GM12878 (cell line): ENCODE results near the gene GPR107. TPM values are rescaled to one million over a fixed set of nuclear protein-coding genes. Genes with fewer than 3 reads are reported as not detected.

Source experiments
- ATAC-seq: fragments of 200-7000 bp; cut with Tn5 transposase; 3 replicates; pipeline ENCODE4 v1.9.1; 2020; ENCODE audit warnings: mild to moderate bottlenecking, moderate library complexity
- BruUV-seq: library from RNA; stranded (reverse); fragments of 400-500 nt; replicated peaks from 2 replicates; lab custom pipeline; 2021; lab: Mats Ljungman, UMichigan
- CTCF ChIA-PET: fragments of 300-600 bp; sonication (Branson Sonifier 250); formaldehyde crosslinking; extraction: SDS; loops from one replicate; lab custom pipeline; 2021; ENCODE audit warnings: inconsistent platforms; lab: Yijun Ruan, JAX
- POLR2A ChIA-PET: fragments of 350-600 bp; formaldehyde crosslinking; extraction: SDS; loops from one replicate; lab custom pipeline; 2021; ENCODE audit warnings: inconsistent platforms; lab: Charles Lee
- RAD21 ChIA-PET: fragments of 300-600 bp; sonication (Branson Sonifier 250); formaldehyde crosslinking; loops from one replicate; lab custom pipeline; 2023; ENCODE audit warnings: antibody characterized with exemption; ENCODE audit not compliant: unreplicated experiment; lab: Charles Lee
- SMC1A ChIA-PET: fragments of 300-600 bp; sonication (Branson Sonifier 250); formaldehyde crosslinking; loops from one replicate; lab custom pipeline; 2023; ENCODE audit not compliant: unreplicated experiment, uncharacterized antibody; lab: Charles Lee
- DNase-seq: peaks from one replicate; pipeline ENCODE4 v3.0.0-alpha.2; 2011; ENCODE audit warnings: low read depth, low spot score
- FAIRE-seq: peaks from 3 replicates; lab custom pipeline; 2011; peaks lifted over from hg19 to GRCh38; lab: Jason Lieb, UNC
- H2AFZ ChIP-seq: 2 replicates; pipeline ENCODE4 v1.6.0; 2011; ENCODE audit warnings: low read depth, low read length, control low read depth; ENCODE audit not compliant: control insufficient read depth
- H3K27ac ChIP-seq: 2 replicates; pipeline ENCODE4 v1.5.1; 2011; ENCODE audit warnings: control low read depth; ENCODE audit not compliant: control insufficient read depth, insufficient read depth
- H3K27me3 ChIP-seq, 2 experiments: replicated peaks in 1 of 2; 2 replicates each; pipeline versions ENCODE4 v1.6.0 to v1.6.1; 2011; ENCODE audit warnings: low read length in 1 of 2; ENCODE audit not compliant: control insufficient read depth in 2 of 2, insufficient read depth in 2 of 2
- H3K36me3 ChIP-seq, 2 experiments: 2 replicates each; pipeline ENCODE4 v1.5.1; 2011; ENCODE audit warnings: low read length in 1 of 2; ENCODE audit not compliant: control insufficient read depth in 2 of 2, insufficient read depth in 2 of 2
- H3K4me1 ChIP-seq: 2 replicates; pipeline ENCODE4 v1.6.1; 2011; ENCODE audit warnings: mild to moderate bottlenecking, low read length, moderate library complexity, mixed read lengths; ENCODE audit not compliant: control insufficient read depth, insufficient read depth
- H3K4me2 ChIP-seq: 2 replicates; pipeline ENCODE4 v1.6.0; 2011; ENCODE audit warnings: control low read depth; ENCODE audit not compliant: control insufficient read depth, insufficient read depth
- H3K4me3 ChIP-seq: fragments of 200-600 bp; sonication (generic); 2 replicates; pipeline ENCODE4 v1.5.1; 2016
- H3K79me2 ChIP-seq: 2 replicates; pipeline ENCODE4 v1.6.0; 2011; ENCODE audit warnings: low read length; ENCODE audit not compliant: control insufficient read depth, insufficient read depth
- H3K9ac ChIP-seq: 2 replicates; pipeline ENCODE4 v1.8.0; 2011; ENCODE audit warnings: low read length, control low read depth, mixed read lengths; ENCODE audit not compliant: control insufficient read depth, insufficient read depth
- H3K9me3 ChIP-seq: replicated peaks from 3 replicates; pipeline ENCODE4 v1.5.1; 2011; ENCODE audit warnings: mild to moderate bottlenecking, low read length; ENCODE audit not compliant: control insufficient read depth, insufficient read depth
- H4K20me1 ChIP-seq: 2 replicates; pipeline ENCODE4 v1.6.0; 2011; ENCODE audit not compliant: control insufficient read depth, insufficient read depth
- BMI1 ChIP-seq: fragments of 450-650 bp; IDR thresholded peaks from 2 replicates; pipeline ENCODE4 v1.6.1; 2016; ENCODE audit warnings: mild to moderate bottlenecking, moderate library complexity, borderline replicate concordance
- CBX3 ChIP-seq: fragments of 200-600 bp; sonication (generic); IDR thresholded peaks from 2 replicates; pipeline ENCODE4 v1.6.1; 2016; ENCODE audit warnings: low read depth, borderline replicate concordance
- ZNF274 ChIP-seq: IDR thresholded peaks from one replicate; pipeline ENCODE4 v1.8.0; 2011; ENCODE audit not compliant: insufficient read length, insufficient read depth
- WGBS: methylation state at CpG from one replicate; pipeline ENCODE4 v1.1.6; 2016; ENCODE audit warnings: low lambda C conversion rate; ENCODE audit not compliant: insufficient replicate concordance, insufficient coverage; ENCODE audit errors: missing lambda C conversion rate; 5-methylcytosine and 5-hydroxymethylcytosine counted together
- in situ Hi-C: fragments of 300-500 bp; cut with MboI; formaldehyde crosslinking; loops from 9 replicates; pipeline ENCODE4 v1.14.3; 2018; ENCODE audit warnings: mixed read lengths
- intact Hi-C: fragments of 100-400 bp; cut with micrococcal nuclease; formaldehyde crosslinking; loops from one replicate; pipeline ENCODE4 v1.14.2; 2022; ENCODE audit not compliant: unreplicated experiment
- polyA plus RNA-seq, 11 experiments: library from polyadenylated mRNA; depleted of rRNA in 4 of 11; unstranded in 6 of 11; stranded (reverse) in 5 of 11; fragments of >200 nt; fragmentation: Nextera tagmentation in 4 of 11; fragmentation: Illumina TruSeq in 1 of 11; extraction: Ambion mirVana in 4 of 11; extraction: Trizol in 1 of 11; gene quantifications; 1 replicate in 1 of 11; 2 replicates in 10 of 11; pipeline versions ENCODE4 v1.2.1 to v1.2.3, GENCODE V29; 2011 to 2016; ENCODE audit warnings: inconsistent platforms in 2 of 11, missing spikeins in 2 of 11, low read depth in 1 of 11
- total RNA-seq, 4 experiments: library from RNA; depleted of rRNA in 3 of 4; stranded (reverse); fragments of >200 nt in 3 of 4; fragmentation: Illumina TruSeq in 1 of 4; extraction: Trizol in 1 of 4; gene quantifications; 2 replicates each; pipeline versions ENCODE4 v1.2.1 to v1.2.3, GENCODE V29; 2013 to 2021
- TF ChIP-seq, protein P1 (sequence below): fragments of 450-650 bp; IDR thresholded peaks from 2 replicates; pipeline ENCODE4 v1.6.1; 2017; ENCODE audit warnings: mild to moderate bottlenecking, moderate library complexity
- TF ChIP-seq, protein P2 (sequence below): fragments of 450-650 bp; IDR thresholded peaks from 2 replicates; pipeline ENCODE4 v1.6.1; 2016; ENCODE audit warnings: mild to moderate bottlenecking

GPR107 gene
- total and polyA plus RNA-seq, 10 of the 15 experiments (the other 5 are each of a cell fraction or from before 2014, with no cell fraction given) = 2.7 to 21.4 (median 10.6) TPM

DNA sequence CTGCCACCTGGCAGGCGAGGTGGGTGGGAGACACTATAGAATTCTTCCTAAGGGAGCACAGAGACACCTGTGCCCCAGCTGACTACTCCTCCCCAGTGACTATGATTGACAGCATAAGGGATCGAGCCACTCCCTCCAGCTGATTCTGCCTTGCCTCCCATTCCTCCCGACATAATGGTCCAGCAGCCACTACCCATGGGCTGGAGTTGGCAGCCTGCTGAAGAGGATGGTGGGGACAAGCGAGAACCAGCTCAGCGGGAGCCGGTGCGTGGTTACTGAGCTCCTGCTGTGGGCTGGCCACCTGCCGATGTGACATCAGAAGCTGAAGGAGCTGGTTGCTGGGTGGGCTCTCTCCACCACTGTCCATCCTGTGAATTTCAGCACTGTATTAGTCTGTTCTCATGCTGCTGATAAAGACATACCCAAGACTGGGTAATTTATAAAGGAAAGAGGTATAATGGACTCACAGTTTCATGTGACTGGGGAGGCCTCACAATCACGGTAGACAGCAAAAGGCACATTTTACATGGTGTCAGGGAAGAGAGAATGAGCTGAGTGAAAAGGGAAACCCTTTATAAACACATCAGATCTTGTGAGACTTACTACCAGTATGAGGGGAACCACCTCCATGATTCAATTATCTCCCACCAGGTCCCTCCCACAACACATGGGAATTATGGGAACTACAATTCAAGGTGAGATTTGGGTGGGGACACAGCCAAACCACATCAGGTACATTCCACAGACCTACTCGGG is 106.4 kb downstream of the GPR107 start:
- no peaks in the 10 kb centered on the region for H3K36me3 ChIP-seq
- FAIRE-seq (no peak), DNase-seq (no peak), ATAC-seq (0 out of 3 replicates have a peak, but pooled peaks have one; percentile 20)
- H4K20me1 ChIP-seq = no peaks in the 10 kb centered on the region
- WGBS = 46% methylated on average over 10 of the region's 10 CpGs
- no peaks in the 10 kb centered on the region for H3K79me2 ChIP-seq
- H2AFZ ChIP-seq = no peak overlapping the region
- intact Hi-C loops = no loop called here
- no peaks in the 10 kb centered on the region for H3K9me3 ChIP-seq
- no peak overlapping the region for H3K27ac ChIP-seq
- no peaks in the 10 kb centered on the region; a peak in 1 of 4 replicates for H3K27me3 ChIP-seq
- H3K4me1 ChIP-seq = no peaks in the 10 kb centered on the region
- POLR2A ChIA-PET = no interaction called here
- TF ChIP-seq BMI1 = no peak
- no peak for TF ChIP-seq CBX3
- TF ChIP-seq, protein P1, sequence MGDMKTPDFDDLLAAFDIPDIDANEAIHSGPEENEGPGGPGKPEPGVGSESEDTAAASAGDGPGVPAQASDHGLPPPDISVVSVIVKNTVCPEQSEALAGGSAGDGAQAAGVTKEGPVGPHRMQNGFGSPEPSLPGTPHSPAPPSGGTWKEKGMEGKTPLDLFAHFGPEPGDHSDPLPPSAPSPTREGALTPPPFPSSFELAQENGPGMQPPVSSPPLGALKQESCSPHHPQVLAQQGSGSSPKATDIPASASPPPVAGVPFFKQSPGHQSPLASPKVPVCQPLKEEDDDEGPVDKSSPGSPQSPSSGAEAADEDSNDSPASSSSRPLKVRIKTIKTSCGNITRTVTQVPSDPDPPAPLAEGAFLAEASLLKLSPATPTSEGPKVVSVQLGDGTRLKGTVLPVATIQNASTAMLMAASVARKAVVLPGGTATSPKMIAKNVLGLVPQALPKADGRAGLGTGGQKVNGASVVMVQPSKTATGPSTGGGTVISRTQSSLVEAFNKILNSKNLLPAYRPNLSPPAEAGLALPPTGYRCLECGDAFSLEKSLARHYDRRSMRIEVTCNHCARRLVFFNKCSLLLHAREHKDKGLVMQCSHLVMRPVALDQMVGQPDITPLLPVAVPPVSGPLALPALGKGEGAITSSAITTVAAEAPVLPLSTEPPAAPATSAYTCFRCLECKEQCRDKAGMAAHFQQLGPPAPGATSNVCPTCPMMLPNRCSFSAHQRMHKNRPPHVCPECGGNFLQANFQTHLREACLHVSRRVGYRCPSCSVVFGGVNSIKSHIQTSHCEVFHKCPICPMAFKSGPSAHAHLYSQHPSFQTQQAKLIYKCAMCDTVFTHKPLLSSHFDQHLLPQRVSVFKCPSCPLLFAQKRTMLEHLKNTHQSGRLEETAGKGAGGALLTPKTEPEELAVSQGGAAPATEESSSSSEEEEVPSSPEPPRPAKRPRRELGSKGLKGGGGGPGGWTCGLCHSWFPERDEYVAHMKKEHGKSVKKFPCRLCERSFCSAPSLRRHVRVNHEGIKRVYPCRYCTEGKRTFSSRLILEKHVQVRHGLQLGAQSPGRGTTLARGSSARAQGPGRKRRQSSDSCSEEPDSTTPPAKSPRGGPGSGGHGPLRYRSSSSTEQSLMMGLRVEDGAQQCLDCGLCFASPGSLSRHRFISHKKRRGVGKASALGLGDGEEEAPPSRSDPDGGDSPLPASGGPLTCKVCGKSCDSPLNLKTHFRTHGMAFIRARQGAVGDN = no peak
- TF ChIP-seq ZNF274 = no peak
- TF ChIP-seq, protein P2, sequence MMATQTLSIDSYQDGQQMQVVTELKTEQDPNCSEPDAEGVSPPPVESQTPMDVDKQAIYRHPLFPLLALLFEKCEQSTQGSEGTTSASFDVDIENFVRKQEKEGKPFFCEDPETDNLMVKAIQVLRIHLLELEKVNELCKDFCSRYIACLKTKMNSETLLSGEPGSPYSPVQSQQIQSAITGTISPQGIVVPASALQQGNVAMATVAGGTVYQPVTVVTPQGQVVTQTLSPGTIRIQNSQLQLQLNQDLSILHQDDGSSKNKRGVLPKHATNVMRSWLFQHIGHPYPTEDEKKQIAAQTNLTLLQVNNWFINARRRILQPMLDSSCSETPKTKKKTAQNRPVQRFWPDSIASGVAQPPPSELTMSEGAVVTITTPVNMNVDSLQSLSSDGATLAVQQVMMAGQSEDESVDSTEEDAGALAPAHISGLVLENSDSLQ = 0 out of 2 replicates have a peak, but pooled peaks have one; percentile 17
- in situ Hi-C loops = no loop called here
- CTCF ChIA-PET = no interaction called here
- no TSS peak for BruUV-seq
- H3K4me3 ChIP-seq = no peak overlapping the region
- no peak overlapping the region for H3K9ac ChIP-seq
- SMC1A ChIA-PET = no interaction called here
- RAD21 ChIA-PET = no interaction called here
- H3K4me2 ChIP-seq = no peak overlapping the region
